Astrocyte of the cerebellum (primary cell): ENCODE results near the gene RNF14.

Experiments used
- DNase-seq: peaks from one replicate; pipeline ENCODE4 v3.0.0-alpha.2; 2011; ENCODE audit warnings: low read depth
- H3K4me3 ChIP-seq: 2 replicates; pipeline ENCODE4 v1.5.1; 2011; ENCODE audit warnings: mild to moderate bottlenecking, low read depth, low read length, moderate library complexity
- in situ Hi-C: cut with HindIII; loops from 2 replicates; pipeline ENCODE4 v1.10.0; 2017; ENCODE audit warnings: low sequenced_read_pairs
- TF ChIP-seq, protein P1 (sequence below): IDR thresholded peaks from 2 replicates; pipeline ENCODE4 v1.5.1; 2012; ENCODE audit warnings: low read length, low read depth, moderate library complexity, mild to moderate bottlenecking; ENCODE audit errors: missing control alignments

Gene RNF14

DNA sequence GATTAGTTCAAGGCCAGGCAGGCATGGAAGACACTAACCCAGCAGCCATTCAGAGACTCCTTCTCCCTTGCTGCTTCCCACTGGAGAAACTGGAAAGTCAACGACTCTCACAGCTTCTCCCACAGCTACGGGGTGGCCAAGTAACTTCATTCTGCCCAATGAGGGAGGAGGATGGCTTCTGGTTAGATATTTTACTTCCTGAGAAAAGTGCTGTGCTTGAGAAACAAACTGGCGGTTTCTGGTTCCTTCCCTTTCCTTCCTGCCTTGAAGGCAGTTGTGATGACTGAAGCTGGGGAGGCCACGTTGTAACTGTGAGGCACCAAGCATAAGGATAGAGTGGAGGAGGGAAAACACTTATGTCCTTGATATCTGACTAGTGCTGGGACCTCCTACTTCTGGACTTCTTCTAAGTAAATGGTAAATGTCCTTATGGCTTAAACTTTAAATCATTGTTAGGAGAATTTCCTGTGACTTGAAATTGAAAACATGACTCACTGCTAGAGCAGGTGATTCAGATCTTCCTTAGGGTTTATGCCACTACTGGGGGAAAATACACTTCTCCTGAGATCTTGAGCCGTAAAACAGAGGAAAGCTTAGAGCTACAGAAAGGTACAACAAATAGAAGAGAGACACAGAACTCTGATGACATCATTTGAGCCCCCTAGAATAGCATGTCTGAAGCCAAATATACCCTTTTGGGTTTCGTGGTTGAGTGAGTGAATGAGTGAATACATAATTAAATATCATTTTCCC, 47.1 kb downstream of the RNF14 start:
- DNase-seq, result no peak
- no peak overlapping the region for H3K4me3 ChIP-seq
- in situ Hi-C loops, result no loop called here
- TF ChIP-seq, protein P1, sequence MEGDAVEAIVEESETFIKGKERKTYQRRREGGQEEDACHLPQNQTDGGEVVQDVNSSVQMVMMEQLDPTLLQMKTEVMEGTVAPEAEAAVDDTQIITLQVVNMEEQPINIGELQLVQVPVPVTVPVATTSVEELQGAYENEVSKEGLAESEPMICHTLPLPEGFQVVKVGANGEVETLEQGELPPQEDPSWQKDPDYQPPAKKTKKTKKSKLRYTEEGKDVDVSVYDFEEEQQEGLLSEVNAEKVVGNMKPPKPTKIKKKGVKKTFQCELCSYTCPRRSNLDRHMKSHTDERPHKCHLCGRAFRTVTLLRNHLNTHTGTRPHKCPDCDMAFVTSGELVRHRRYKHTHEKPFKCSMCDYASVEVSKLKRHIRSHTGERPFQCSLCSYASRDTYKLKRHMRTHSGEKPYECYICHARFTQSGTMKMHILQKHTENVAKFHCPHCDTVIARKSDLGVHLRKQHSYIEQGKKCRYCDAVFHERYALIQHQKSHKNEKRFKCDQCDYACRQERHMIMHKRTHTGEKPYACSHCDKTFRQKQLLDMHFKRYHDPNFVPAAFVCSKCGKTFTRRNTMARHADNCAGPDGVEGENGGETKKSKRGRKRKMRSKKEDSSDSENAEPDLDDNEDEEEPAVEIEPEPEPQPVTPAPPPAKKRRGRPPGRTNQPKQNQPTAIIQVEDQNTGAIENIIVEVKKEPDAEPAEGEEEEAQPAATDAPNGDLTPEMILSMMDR, result no peak

DNA sequence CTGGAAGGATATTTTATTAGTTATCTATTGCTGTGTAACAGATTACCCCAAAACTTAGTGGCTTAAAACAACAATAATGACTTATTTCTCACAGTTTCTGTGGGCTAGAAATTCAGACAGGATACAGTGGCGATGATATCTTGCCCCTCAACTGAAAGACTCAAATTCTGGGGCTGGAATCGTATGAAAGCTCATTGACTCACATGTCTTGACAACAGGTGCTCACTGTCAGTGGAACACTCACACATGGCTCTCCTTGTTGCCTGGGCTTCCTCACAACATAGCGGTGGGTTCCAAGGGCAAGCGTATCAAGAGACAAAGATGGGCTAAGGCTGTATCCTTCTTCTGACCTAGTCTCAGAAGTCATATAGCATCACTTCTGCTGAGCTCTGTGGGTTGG, 47.7 kb downstream of the RNF14 start:
- DNase-seq, result no peak
- no peak overlapping the region for H3K4me3 ChIP-seq
- in situ Hi-C loops, result no loop called here
- TF ChIP-seq, protein P1, result no peak

DNA sequence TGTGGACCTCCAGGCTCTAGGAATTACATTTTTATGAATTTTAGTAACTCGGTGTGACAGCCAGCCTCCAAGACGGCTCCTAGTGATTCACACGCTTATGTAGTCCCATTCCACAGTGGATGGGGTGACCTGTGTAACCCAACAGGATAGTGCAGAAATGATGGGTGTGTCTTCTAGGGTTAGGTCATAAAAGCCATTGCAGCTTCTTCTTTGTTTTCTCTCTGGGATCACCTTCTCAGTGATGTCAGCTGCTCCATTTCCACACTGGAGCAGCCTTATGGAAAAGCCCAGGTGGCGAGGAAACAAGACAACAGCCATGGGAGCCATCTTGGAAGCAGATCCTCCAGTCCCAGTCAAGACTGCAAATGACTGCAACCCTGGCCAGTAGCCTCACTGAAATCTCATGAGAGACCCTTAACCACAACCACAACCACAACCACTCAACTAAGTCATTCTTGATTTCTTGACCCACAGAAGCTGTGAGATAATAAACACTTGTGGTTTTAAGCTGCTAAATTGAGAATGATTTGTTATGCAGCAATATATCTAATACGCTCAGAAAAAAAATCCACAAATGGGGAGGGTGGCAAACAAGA, 49.0 kb downstream of the RNF14 start:
- TF ChIP-seq, protein P1, result no peak
- in situ Hi-C loops, result no loop called here
- peak; percentile 91 for DNase-seq
- no peak overlapping the region for H3K4me3 ChIP-seq

DNA sequence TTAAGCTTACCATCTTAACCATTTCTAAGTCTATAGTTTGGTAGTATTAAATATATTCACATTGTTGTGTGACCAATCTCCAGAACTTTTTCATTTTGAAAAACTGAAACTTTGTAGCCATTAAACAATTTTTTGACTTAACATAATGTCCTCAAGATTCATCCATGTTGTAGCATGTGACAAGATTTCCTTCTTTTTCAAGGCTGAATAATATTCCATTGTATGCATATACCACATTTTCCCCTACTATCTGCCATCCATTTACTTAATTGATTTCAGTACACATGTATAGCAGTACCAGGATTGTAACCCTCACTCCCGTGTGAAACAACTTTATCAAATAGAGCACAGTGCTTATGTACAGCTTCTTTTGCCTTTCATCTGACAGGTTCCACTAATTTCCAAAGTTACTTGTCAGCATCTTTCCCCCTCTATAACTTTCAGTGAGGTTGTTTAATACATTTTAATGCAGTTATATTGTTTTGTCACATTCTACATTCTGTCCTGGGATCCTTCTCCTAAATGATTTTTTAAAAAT, 51.3 kb downstream of the RNF14 start:
- TF ChIP-seq, protein P1, result no peak
- in situ Hi-C loops, result no loop called here
- DNase-seq, result no peak

DNA sequence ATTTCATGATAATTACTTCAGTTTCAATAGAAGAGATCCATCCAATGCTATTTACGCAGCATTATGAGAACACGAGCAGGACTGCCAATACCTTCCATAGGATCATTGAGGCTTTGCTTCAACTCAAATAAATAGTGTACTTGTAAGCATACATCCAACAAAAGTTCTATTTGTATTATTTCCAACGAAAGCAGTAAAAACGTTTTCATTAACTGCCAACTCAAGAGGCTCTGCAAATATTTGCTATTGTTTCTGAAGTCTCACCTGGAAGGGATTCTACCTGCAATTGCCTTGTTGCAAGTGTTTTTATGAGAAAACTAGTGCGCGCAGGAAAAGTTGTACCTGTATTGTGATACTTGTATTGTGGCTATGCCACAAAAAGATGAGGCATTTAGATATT, 54.9 kb downstream of the RNF14 start:
- in situ Hi-C loops, result no loop called here
- TF ChIP-seq, protein P1, result no peak
- no peak overlapping the region for H3K4me3 ChIP-seq
- DNase-seq, result no peak

More for the DNA sequence above, 51.3 kb downstream of the RNF14 start:
- no peak overlapping the region for H3K4me3 ChIP-seq

DNA sequence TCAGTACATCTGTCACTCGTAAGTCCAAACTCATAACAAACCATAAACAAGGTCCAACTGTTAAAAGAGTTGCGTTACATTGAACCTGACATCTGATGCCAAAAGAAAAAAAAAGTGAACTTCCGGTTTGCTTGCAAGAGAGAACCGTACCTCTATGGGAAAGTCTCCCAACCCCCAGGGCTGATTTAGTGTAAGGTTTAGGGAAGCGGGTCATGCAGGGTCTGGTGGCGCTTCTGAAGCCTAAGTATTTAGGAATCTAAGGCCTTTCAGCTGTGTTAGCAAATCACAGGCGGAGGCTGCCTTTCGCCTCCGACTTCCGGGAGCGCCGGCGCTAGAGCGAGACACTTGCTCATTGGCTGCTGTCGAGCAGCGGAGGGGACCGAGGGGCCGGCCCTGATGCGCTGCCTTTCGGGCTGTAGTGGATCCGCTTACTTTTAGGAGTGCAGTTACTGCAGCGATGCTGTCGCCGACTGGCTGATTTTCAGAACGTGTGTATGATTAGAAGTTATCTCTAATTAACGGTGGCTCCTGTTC, 55.9 kb downstream of the RNF14 start:
- peak overlapping the region; percentile 36 for H3K4me3 ChIP-seq
- TF ChIP-seq, protein P1, result no peak
- in situ Hi-C loops, result no loop called here
- DNase-seq, result no peak
